Measurements from ENCODE around the gene KNSTRN. TPM values are rescaled to one million over a fixed set of nuclear protein-coding genes. Genes with fewer than 3 reads are reported as not detected.

The KNSTRN gene
- total and polyA plus RNA-seq, 2 donors: 12.5 to 44.4 TPM

GRCh38 chr15:40388941-40389823 is 6.7 kb downstream of the KNSTRN start:
- no peak overlapping the region for H3K27ac ChIP-seq (ENCODE audit: low read depth in 1 of 2, low read length in 1 of 2)
- WGBS: 97% methylated on average over 13 of the region's 13 CpGs
- H3K27me3 ChIP-seq (ENCODE audit: control insufficient read depth in 2 of 2, insufficient read depth in 1 of 2, low read length in 1 of 2): no peaks in the 10 kb centered on the region
- H3K4me3 ChIP-seq (ENCODE audit: low read length in 2 of 2): no peak overlapping the region
- peaks cover 47 to 80% of the 10 kb centered on the region in 2 donors for H3K36me3 ChIP-seq (ENCODE audit: control insufficient read depth in 2 of 2, insufficient read depth in 2 of 2, low read length in 1 of 2)
- peaks cover 0 to 4% of the 10 kb centered on the region in 2 donors for H3K4me1 ChIP-seq (ENCODE audit: control insufficient read depth in 2 of 2, insufficient read depth in 2 of 2, low read length in 2 of 2)
- DNase-seq (ENCODE audit: low read depth in 6 of 9, low spot score in 9 of 9): no peak
- no peaks in the 10 kb centered on the region for H3K9me3 ChIP-seq (ENCODE audit: control insufficient read depth in 2 of 2, insufficient read depth in 1 of 2, low read length in 1 of 2)

GRCh38 chr15:40389824-40390595 is 7.5 kb downstream of the KNSTRN start:
- WGBS: 98% methylated on average over 2 of the region's 2 CpGs
- H3K27me3 ChIP-seq (ENCODE audit: control insufficient read depth in 2 of 2, insufficient read depth in 1 of 2, low read length in 1 of 2): no peaks in the 10 kb centered on the region
- no peak overlapping the region for H3K4me3 ChIP-seq (ENCODE audit: low read length in 2 of 2)

GRCh38 chr15:40392986-40393948 is 10.7 kb downstream of the KNSTRN start:
- peaks cover 3 to 5% of the 10 kb centered on the region in 2 donors for H3K4me1 ChIP-seq (ENCODE audit: control insufficient read depth in 2 of 2, insufficient read depth in 2 of 2, low read length in 2 of 2)
- no peak overlapping the region for H3K27ac ChIP-seq (ENCODE audit: low read depth in 1 of 2, low read length in 1 of 2)
- H3K27me3 ChIP-seq (ENCODE audit: control insufficient read depth in 2 of 2, insufficient read depth in 1 of 2, low read length in 1 of 2): no peaks in the 10 kb centered on the region
- peaks cover 44 to 59% of the 10 kb centered on the region in 2 donors for H3K36me3 ChIP-seq (ENCODE audit: control insufficient read depth in 2 of 2, insufficient read depth in 2 of 2, low read length in 1 of 2)
- no peak for DNase-seq (ENCODE audit: low read depth in 6 of 9, low spot score in 9 of 9)
- no peaks in the 10 kb centered on the region for H3K9me3 ChIP-seq (ENCODE audit: control insufficient read depth in 2 of 2, insufficient read depth in 1 of 2, low read length in 1 of 2)
- no peak overlapping the region for H3K4me3 ChIP-seq (ENCODE audit: low read length in 2 of 2)
- WGBS: 98% methylated on average over 4 of the region's 4 CpGs

More at GRCh38 chr15:40389824-40390595, 7.5 kb downstream of the KNSTRN start:
- no peak overlapping the region for H3K27ac ChIP-seq (ENCODE audit: low read depth in 1 of 2, low read length in 1 of 2)
- peaks cover 54 to 81% of the 10 kb centered on the region in 2 donors for H3K36me3 ChIP-seq (ENCODE audit: control insufficient read depth in 2 of 2, insufficient read depth in 2 of 2, low read length in 1 of 2)
- no peak for DNase-seq (ENCODE audit: low read depth in 6 of 9, low spot score in 9 of 9)
- H3K9me3 ChIP-seq (ENCODE audit: control insufficient read depth in 2 of 2, insufficient read depth in 1 of 2, low read length in 1 of 2): no peaks in the 10 kb centered on the region
- H3K4me1 ChIP-seq (ENCODE audit: control insufficient read depth in 2 of 2, insufficient read depth in 2 of 2, low read length in 2 of 2): no peaks in the 10 kb centered on the region

GRCh38 chr15:40397688-40398412 is 15.3 kb downstream of the KNSTRN start:
- H3K4me1 ChIP-seq (ENCODE audit: control insufficient read depth in 2 of 2, insufficient read depth in 2 of 2, low read length in 2 of 2): peaks cover 3 to 10% of the 10 kb centered on the region in 2 donors
- no peak overlapping the region for H3K4me3 ChIP-seq (ENCODE audit: low read length in 2 of 2)
- peak overlapping the region in 1 of 2 donors; percentile 4 for H3K27ac ChIP-seq (ENCODE audit: low read depth in 1 of 2, low read length in 1 of 2)
- H3K27me3 ChIP-seq (ENCODE audit: control insufficient read depth in 2 of 2, insufficient read depth in 1 of 2, low read length in 1 of 2): no peaks in the 10 kb centered on the region
- WGBS: 88% methylated on average over 8 of the region's 8 CpGs
- H3K9me3 ChIP-seq (ENCODE audit: control insufficient read depth in 2 of 2, insufficient read depth in 1 of 2, low read length in 1 of 2): no peaks in the 10 kb centered on the region
- DNase-seq (ENCODE audit: low read depth in 6 of 9, low spot score in 9 of 9): no peak
- H3K36me3 ChIP-seq (ENCODE audit: control insufficient read depth in 2 of 2, insufficient read depth in 2 of 2, low read length in 1 of 2): peaks cover 17 to 19% of the 10 kb centered on the region in 2 donors

GRCh38 chr15:40398413-40398873 is 15.9 kb downstream of the KNSTRN start:
- Histone ChIP-seq H3K9me3 (ENCODE audit: control insufficient read depth in 2 of 2, insufficient read depth in 1 of 2, low read length in 1 of 2) (no peaks in the 10 kb centered on the region), H3K27ac (ENCODE audit: low read depth in 1 of 2, low read length in 1 of 2) (peak overlapping the region; percentile 4 to 17), H3K4me1 (ENCODE audit: control insufficient read depth in 2 of 2, insufficient read depth in 2 of 2, low read length in 2 of 2) (peaks cover 3 to 10% of the 10 kb centered on the region in 2 donors), H3K27me3 (ENCODE audit: control insufficient read depth in 2 of 2, insufficient read depth in 1 of 2, low read length in 1 of 2) (no peaks in the 10 kb centered on the region), H3K36me3 (ENCODE audit: control insufficient read depth in 2 of 2, insufficient read depth in 2 of 2, low read length in 1 of 2) (peaks cover 13 to 17% of the 10 kb centered on the region in 2 donors), H3K4me3 (ENCODE audit: low read length in 2 of 2) (no peak overlapping the region)
- DNase-seq (ENCODE audit: low read depth in 6 of 9, low spot score in 9 of 9): peak in 2 of 9 donors; percentile 28 to 49
- 5% methylated on average over 4 of the region's 4 CpGs for WGBS

GRCh38 chr15:40399370-40399769 is 16.8 kb downstream of the KNSTRN start:
- peaks cover 3 to 10% of the 10 kb centered on the region in 2 donors for H3K4me1 ChIP-seq (ENCODE audit: control insufficient read depth in 2 of 2, insufficient read depth in 2 of 2, low read length in 2 of 2)
- H3K9me3 ChIP-seq (ENCODE audit: control insufficient read depth in 2 of 2, insufficient read depth in 1 of 2, low read length in 1 of 2): no peaks in the 10 kb centered on the region
- H3K27ac ChIP-seq (ENCODE audit: low read depth in 1 of 2, low read length in 1 of 2): no peak overlapping the region
- H3K36me3 ChIP-seq (ENCODE audit: control insufficient read depth in 2 of 2, insufficient read depth in 2 of 2, low read length in 1 of 2): peaks cover 7 to 10% of the 10 kb centered on the region in 2 donors
- DNase-seq (ENCODE audit: low read depth in 6 of 9, low spot score in 9 of 9): no peak
- no peak overlapping the region for H3K4me3 ChIP-seq (ENCODE audit: low read length in 2 of 2)
- WGBS: 88% methylated on average over 7 of the region's 7 CpGs
- H3K27me3 ChIP-seq (ENCODE audit: control insufficient read depth in 2 of 2, insufficient read depth in 1 of 2, low read length in 1 of 2): no peaks in the 10 kb centered on the region

GRCh38 chr15:40405501-40406381 is 23.2 kb downstream of the KNSTRN start, which contains the start of gene IVD:
Gene IVD (plus strand): TSS chr15:40405795. CDS start chr15:40405828, 33 bp downstream.
- Histone ChIP-seq H3K9me3 (ENCODE audit: control insufficient read depth in 2 of 2, insufficient read depth in 1 of 2, low read length in 1 of 2) (peaks cover 0 to 2% of the 10 kb centered on the region in 2 donors), H3K4me3 (ENCODE audit: low read length in 2 of 2) (peak within 1 kb of the TSS; percentile 86), H3K27me3 (ENCODE audit: control insufficient read depth in 2 of 2, insufficient read depth in 1 of 2, low read length in 1 of 2) (no peaks in the 10 kb centered on the region), H3K36me3 (ENCODE audit: control insufficient read depth in 2 of 2, insufficient read depth in 2 of 2, low read length in 1 of 2) (peaks cover 20% of the 10 kb centered on the region in 2 donors), H3K27ac (ENCODE audit: low read depth in 1 of 2, low read length in 1 of 2) (peak within 1 kb of the TSS; percentile 63 to 66), H3K4me1 (ENCODE audit: control insufficient read depth in 2 of 2, insufficient read depth in 2 of 2, low read length in 2 of 2) (peaks cover 7 to 17% of the 10 kb centered on the region in 2 donors)
- 2% methylated on average over 54 of the region's 54 CpGs for WGBS
- DNase-seq (ENCODE audit: low read depth in 6 of 9, low spot score in 9 of 9): peak; percentile 72 to 94 (median 81)
